GM12878 (cell line): ENCODE data around the gene CCK. TPM values are rescaled to one million over a fixed set of nuclear protein-coding genes. Genes with fewer than 3 reads are reported as not detected.

Source experiments
- ATAC-seq: fragments of 200-7000 bp; cut with Tn5 transposase; 3 replicates; pipeline ENCODE4 v1.9.1; 2020; ENCODE audit warnings: mild to moderate bottlenecking, moderate library complexity
- BruUV-seq: library from RNA; stranded (reverse); fragments of 400-500 nt; replicated peaks from 2 replicates; lab custom pipeline; 2021; lab: Mats Ljungman, UMichigan
- CTCF ChIA-PET: fragments of 300-600 bp; sonication (Branson Sonifier 250); formaldehyde crosslinking; extraction: SDS; loops from one replicate; lab custom pipeline; 2021; ENCODE audit warnings: inconsistent platforms; lab: Yijun Ruan, JAX
- POLR2A ChIA-PET: fragments of 350-600 bp; formaldehyde crosslinking; extraction: SDS; loops from one replicate; lab custom pipeline; 2021; ENCODE audit warnings: inconsistent platforms; lab: Charles Lee
- RAD21 ChIA-PET: fragments of 300-600 bp; sonication (Branson Sonifier 250); formaldehyde crosslinking; loops from one replicate; lab custom pipeline; 2023; ENCODE audit warnings: antibody characterized with exemption; ENCODE audit not compliant: unreplicated experiment; lab: Charles Lee
- SMC1A ChIA-PET: fragments of 300-600 bp; sonication (Branson Sonifier 250); formaldehyde crosslinking; loops from one replicate; lab custom pipeline; 2023; ENCODE audit not compliant: unreplicated experiment, uncharacterized antibody; lab: Charles Lee
- DNase-seq: peaks from one replicate; pipeline ENCODE4 v3.0.0-alpha.2; 2011; ENCODE audit warnings: low read depth, low spot score
- FAIRE-seq: peaks from 3 replicates; lab custom pipeline; 2011; peaks lifted over from hg19 to GRCh38; lab: Jason Lieb, UNC
- H2AFZ ChIP-seq: 2 replicates; pipeline ENCODE4 v1.6.0; 2011; ENCODE audit warnings: low read depth, low read length, control low read depth; ENCODE audit not compliant: control insufficient read depth
- H3K27ac ChIP-seq: 2 replicates; pipeline ENCODE4 v1.5.1; 2011; ENCODE audit warnings: control low read depth; ENCODE audit not compliant: control insufficient read depth, insufficient read depth
- H3K27me3 ChIP-seq, 2 experiments: replicated peaks in 1 of 2; 2 replicates each; pipeline versions ENCODE4 v1.6.0 to v1.6.1; 2011; ENCODE audit warnings: low read length in 1 of 2; ENCODE audit not compliant: control insufficient read depth in 2 of 2, insufficient read depth in 2 of 2
- H3K36me3 ChIP-seq, 2 experiments: 2 replicates each; pipeline ENCODE4 v1.5.1; 2011; ENCODE audit warnings: low read length in 1 of 2; ENCODE audit not compliant: control insufficient read depth in 2 of 2, insufficient read depth in 2 of 2
- H3K4me1 ChIP-seq: 2 replicates; pipeline ENCODE4 v1.6.1; 2011; ENCODE audit warnings: mild to moderate bottlenecking, low read length, moderate library complexity, mixed read lengths; ENCODE audit not compliant: control insufficient read depth, insufficient read depth
- H3K4me2 ChIP-seq: 2 replicates; pipeline ENCODE4 v1.6.0; 2011; ENCODE audit warnings: control low read depth; ENCODE audit not compliant: control insufficient read depth, insufficient read depth
- H3K4me3 ChIP-seq: fragments of 200-600 bp; sonication (generic); 2 replicates; pipeline ENCODE4 v1.5.1; 2016
- H3K79me2 ChIP-seq: 2 replicates; pipeline ENCODE4 v1.6.0; 2011; ENCODE audit warnings: low read length; ENCODE audit not compliant: control insufficient read depth, insufficient read depth
- H3K9ac ChIP-seq: 2 replicates; pipeline ENCODE4 v1.8.0; 2011; ENCODE audit warnings: low read length, control low read depth, mixed read lengths; ENCODE audit not compliant: control insufficient read depth, insufficient read depth
- H3K9me3 ChIP-seq: replicated peaks from 3 replicates; pipeline ENCODE4 v1.5.1; 2011; ENCODE audit warnings: mild to moderate bottlenecking, low read length; ENCODE audit not compliant: control insufficient read depth, insufficient read depth
- H4K20me1 ChIP-seq: 2 replicates; pipeline ENCODE4 v1.6.0; 2011; ENCODE audit not compliant: control insufficient read depth, insufficient read depth
- ATF7 ChIP-seq: fragments of 450-650 bp; IDR thresholded peaks from 2 replicates; pipeline ENCODE4 v1.6.1; 2016; ENCODE audit warnings: low read depth, mild to moderate bottlenecking
- CUX1 ChIP-seq: IDR thresholded peaks from 2 replicates; pipeline ENCODE4 v1.6.1; 2012; ENCODE audit warnings: improper control_type of control experiment, low read depth, low read length; ENCODE audit not compliant: insufficient replicate concordance
- EP300 ChIP-seq, 2 experiments: fragments of 150-350 bp in 1 of 2; IDR thresholded peaks; 2 replicates each; pipeline ENCODE4 v1.6.1; 2011 to 2012; ENCODE audit warnings: low read depth in 2 of 2, low read length in 2 of 2, borderline replicate concordance in 1 of 2, improper control_type of control experiment in 1 of 2, inconsistent platforms in 1 of 2; ENCODE audit not compliant: control insufficient read depth in 1 of 2
- ESRRA ChIP-seq: IDR thresholded peaks from 2 replicates; pipeline ENCODE4 v1.6.1; 2012; ENCODE audit warnings: mild to moderate bottlenecking, low read length, improper control_type of control experiment
- MYC ChIP-seq: IDR thresholded peaks from 2 replicates; pipeline ENCODE4 v1.6.1; 2011; ENCODE audit warnings: mild to moderate bottlenecking, low read length, moderate library complexity, inconsistent platforms; ENCODE audit not compliant: insufficient read depth, insufficient replicate concordance, insufficient read length, severe bottlenecking
- RFX5 ChIP-seq: IDR thresholded peaks from 2 replicates; pipeline ENCODE4 v1.6.1; 2011; ENCODE audit warnings: low read depth, low read length, improper control_type of control experiment
- SKIL ChIP-seq: fragments of 450-650 bp; IDR thresholded peaks from 2 replicates; pipeline ENCODE4 v1.6.1; 2017; ENCODE audit warnings: mild to moderate bottlenecking, low read depth, inconsistent platforms; ENCODE audit not compliant: poor library complexity, severe bottlenecking
- WRNIP1 ChIP-seq: IDR thresholded peaks from 2 replicates; pipeline ENCODE4 v1.6.1; 2011; ENCODE audit warnings: low read depth, low read length, improper control_type of control experiment, borderline replicate concordance
- WGBS: methylation state at CpG from one replicate; pipeline ENCODE4 v1.1.6; 2016; ENCODE audit warnings: low lambda C conversion rate; ENCODE audit not compliant: insufficient replicate concordance, insufficient coverage; ENCODE audit errors: missing lambda C conversion rate; 5-methylcytosine and 5-hydroxymethylcytosine counted together
- in situ Hi-C: fragments of 300-500 bp; cut with MboI; formaldehyde crosslinking; loops from 9 replicates; pipeline ENCODE4 v1.14.3; 2018; ENCODE audit warnings: mixed read lengths
- intact Hi-C: fragments of 100-400 bp; cut with micrococcal nuclease; formaldehyde crosslinking; loops from one replicate; pipeline ENCODE4 v1.14.2; 2022; ENCODE audit not compliant: unreplicated experiment
- polyA plus RNA-seq, 11 experiments: library from polyadenylated mRNA; depleted of rRNA in 4 of 11; unstranded in 6 of 11; stranded (reverse) in 5 of 11; fragments of >200 nt; fragmentation: Nextera tagmentation in 4 of 11; fragmentation: Illumina TruSeq in 1 of 11; extraction: Ambion mirVana in 4 of 11; extraction: Trizol in 1 of 11; gene quantifications; 1 replicate in 1 of 11; 2 replicates in 10 of 11; pipeline versions ENCODE4 v1.2.1 to v1.2.3, GENCODE V29; 2011 to 2016; ENCODE audit warnings: inconsistent platforms in 2 of 11, missing spikeins in 2 of 11, low read depth in 1 of 11
- total RNA-seq, 4 experiments: library from RNA; depleted of rRNA in 3 of 4; stranded (reverse); fragments of >200 nt in 3 of 4; fragmentation: Illumina TruSeq in 1 of 4; extraction: Trizol in 1 of 4; gene quantifications; 2 replicates each; pipeline versions ENCODE4 v1.2.1 to v1.2.3, GENCODE V29; 2013 to 2021

CCK gene
- total and polyA plus RNA-seq, 10 of the 15 experiments (the other 5 are each of a cell fraction or from before 2014, with no cell fraction given), result not detected

GRCh38 chr3:42210726-42211125, 55.3 kb downstream of the CCK start:
- H3K79me2 ChIP-seq, result no peaks in the 10 kb centered on the region
- no peak overlapping the region for H3K4me2 ChIP-seq
- no peak for DNase-seq
- in situ Hi-C loops (no loop called here), intact Hi-C loops (no loop called here)
- H3K27ac ChIP-seq, result no peak overlapping the region
- ChIA-PET RAD21 (no interaction called here), POLR2A (interaction anchor here (0.5 kb wide), 1 partner anchor 19 kb away, joined by 4 read pairs; no protein-coding TSS in a partner anchor), SMC1A (interaction anchor here (0.6 to 1.8 kb wide), 6 partner anchors 15 to 91 kb away, joined by 3 to 8 read pairs (median 5); no protein-coding TSS in a partner anchor)
- no TSS peak for BruUV-seq
- no peak for ATAC-seq
- no peaks in the 10 kb centered on the region for H3K27me3 ChIP-seq
- H2AFZ ChIP-seq, result no peak overlapping the region
- no peaks in the 10 kb centered on the region for H4K20me1 ChIP-seq
- FAIRE-seq, result no peak
- H3K9ac ChIP-seq, result no peak overlapping the region
- H3K4me1 ChIP-seq, result peaks cover 43% of the 10 kb centered on the region
- 85% methylated on average over 2 of the region's 2 CpGs for WGBS
- peaks cover 12 to 20% of the 10 kb centered on the region in 2 experiments for H3K36me3 ChIP-seq
- TF ChIP-seq EP300 (IDR thresholded peaks at IDR 0.05; ENCODE audit: borderline replicate concordance in 1 of 2, control insufficient read depth in 1 of 2, low read depth in 2 of 2, low read length in 2 of 2) (no peak), MYC (no peak), WRNIP1 (no peak), ESRRA (no peak), RFX5 (no peak), CUX1 (no peak), SKIL (no peak), ATF7 (no peak)
- TF ChIP-seq, all 136 proteins: peak for 0
- CTCF ChIA-PET, result interaction anchor here (0.9 kb wide), 1 partner anchor 15 kb away, joined by 3 read pairs; no protein-coding TSS in a partner anchor
- no peak overlapping the region for H3K4me3 ChIP-seq
- H3K9me3 ChIP-seq, result no peaks in the 10 kb centered on the region
